HEK293 (cell line): Measurements from ENCODE around the gene ANKZF1.

Experiments used
- CTCF ChIA-PET: fragments of 350-600 bp; formaldehyde crosslinking; extraction: SDS; loops from one replicate; lab custom pipeline; 2021; ENCODE audit warnings: antibody characterized with exemption; lab: Yijun Ruan, JAX
- POLR2A ChIA-PET: fragments of 300-600 bp; formaldehyde crosslinking; extraction: SDS; loops from one replicate; lab custom pipeline; 2020; ENCODE audit warnings: antibody characterized with exemption, inconsistent platforms; lab: Yijun Ruan, JAX
- H3K27ac ChIP-seq: fragments of 200-500 bp; sonication (Bioruptor generic); 2 replicates; pipeline ENCODE4 v1.5.1; 2014; ENCODE audit warnings: low read depth, low read length, control low read depth, inconsistent platforms; ENCODE audit errors: extremely low read depth
- H3K36me3 ChIP-seq, 2 experiments: fragments of 200-500 bp in 1 of 2; sonication (Bioruptor generic) in 1 of 2; 1 replicate in 1 of 2; 2 replicates in 1 of 2; pipeline ENCODE4 v1.5.1; 2014 to 2017; ENCODE audit warnings: inconsistent platforms in 2 of 2, low read length in 2 of 2; ENCODE audit not compliant: control insufficient read depth in 2 of 2, insufficient read depth in 1 of 2
- H3K4me1 ChIP-seq: fragments of 200-500 bp; sonication (Bioruptor generic); 2 replicates; pipeline ENCODE4 v1.5.1; 2014; ENCODE audit warnings: mild to moderate bottlenecking, low read length, inconsistent platforms; ENCODE audit not compliant: control insufficient read depth, insufficient read depth
- H3K4me3 ChIP-seq: 2 replicates; pipeline ENCODE4 v1.5.1; 2011; ENCODE audit warnings: low read depth, mild to moderate bottlenecking, control low read depth, low read length, moderate library complexity
- H3K9me3 ChIP-seq: fragments of 200-500 bp; sonication (Bioruptor generic); 2 replicates; pipeline ENCODE4 v1.5.1; 2014; ENCODE audit warnings: low read depth, low read length, inconsistent platforms; ENCODE audit not compliant: control insufficient read depth, insufficient read depth
- BCL11B ChIP-seq: fragments of 450-650 bp; formaldehyde crosslinking; IDR thresholded peaks from 2 replicates; pipeline ENCODE4 v1.5.1; 2016; ENCODE audit warnings: low read depth, missing biosample characterization, missing genetic modification characterization
- KLF16 ChIP-seq: fragments of 450-650 bp; formaldehyde crosslinking; IDR thresholded peaks from 2 replicates; pipeline ENCODE4 v1.5.1; 2017; ENCODE audit warnings: missing biosample characterization, missing genetic modification characterization
- KLF9 ChIP-seq: fragments of 450-650 bp; formaldehyde crosslinking; IDR thresholded peaks from 2 replicates; pipeline ENCODE4 v1.5.1; 2016; ENCODE audit warnings: missing biosample characterization, missing genetic modification characterization, low read depth
- PRDM1 ChIP-seq: fragments of 450-650 bp; formaldehyde crosslinking; IDR thresholded peaks from 2 replicates; pipeline ENCODE4; 2016; ENCODE audit warnings: missing biosample characterization, missing genetic modification characterization
- SP7 ChIP-seq: fragments of 450-650 bp; formaldehyde crosslinking; IDR thresholded peaks from 2 replicates; pipeline ENCODE4 v1.5.1; 2016; ENCODE audit warnings: missing biosample characterization, missing genetic modification characterization
- TRIM28 ChIP-seq: IDR thresholded peaks from 2 replicates; pipeline ENCODE4 v1.6.1; 2011; ENCODE audit warnings: low read length, control low read depth, borderline replicate concordance
- WT1 ChIP-seq: fragments of 450-650 bp; formaldehyde crosslinking; IDR thresholded peaks from 2 replicates; pipeline ENCODE4 v1.5.1; 2016; ENCODE audit warnings: missing biosample characterization, missing genetic modification characterization
- ZBTB1 ChIP-seq: fragments of 450-650 bp; formaldehyde crosslinking; IDR thresholded peaks from 2 replicates; pipeline ENCODE4 v1.5.1; 2016; ENCODE audit warnings: missing biosample characterization, missing genetic modification characterization
- ZNF10 ChIP-seq: fragments of 450-650 bp; formaldehyde crosslinking; IDR thresholded peaks from 2 replicates; pipeline ENCODE4 v1.5.1; 2017; ENCODE audit warnings: missing biosample characterization, missing genetic modification characterization
- ZNF121 ChIP-seq: fragments of 450-650 bp; formaldehyde crosslinking; IDR thresholded peaks from 2 replicates; pipeline ENCODE4 v1.5.1; 2016; ENCODE audit warnings: missing biosample characterization, missing genetic modification characterization
- ZNF132 ChIP-seq: fragments of 450-650 bp; formaldehyde crosslinking; IDR thresholded peaks from 2 replicates; pipeline ENCODE4 v1.5.1; 2017; ENCODE audit warnings: missing biosample characterization, missing genetic modification characterization, borderline replicate concordance
- ZNF169 ChIP-seq: fragments of 450-650 bp; formaldehyde crosslinking; IDR thresholded peaks from 2 replicates; pipeline ENCODE4 v1.5.1; 2016; ENCODE audit warnings: missing biosample characterization, missing genetic modification characterization
- ZNF19 ChIP-seq: fragments of 450-650 bp; formaldehyde crosslinking; IDR thresholded peaks from 2 replicates; pipeline ENCODE4; 2016; ENCODE audit warnings: missing biosample characterization, missing genetic modification characterization, low read depth
- ZNF292 ChIP-seq: fragments of 450-650 bp; formaldehyde crosslinking; IDR thresholded peaks from 2 replicates; pipeline ENCODE4 v1.5.1; 2016; ENCODE audit warnings: low read depth, missing biosample characterization, missing genetic modification characterization, borderline replicate concordance
- ZNF354C ChIP-seq: fragments of 450-650 bp; formaldehyde crosslinking; IDR thresholded peaks from 2 replicates; pipeline ENCODE4 v1.5.1; 2016; ENCODE audit warnings: missing biosample characterization, missing genetic modification characterization, low read depth, borderline replicate concordance
- ZNF426 ChIP-seq: fragments of 450-650 bp; formaldehyde crosslinking; IDR thresholded peaks from 2 replicates; pipeline ENCODE4 v1.5.1; 2017; ENCODE audit warnings: missing biosample characterization, missing genetic modification characterization, mild to moderate bottlenecking, inconsistent platforms, moderate library complexity
- ZNF658 ChIP-seq: fragments of 450-650 bp; formaldehyde crosslinking; IDR thresholded peaks from 2 replicates; pipeline ENCODE4; 2016; ENCODE audit warnings: missing biosample characterization, missing genetic modification characterization
- ZNF660 ChIP-seq: fragments of 450-650 bp; IDR thresholded peaks from 2 replicates; pipeline ENCODE4 v1.5.1; 2018; ENCODE audit warnings: missing biosample characterization, mild to moderate bottlenecking, missing genetic modification characterization
- ZNF785 ChIP-seq: fragments of 450-650 bp; formaldehyde crosslinking; IDR thresholded peaks from 2 replicates; pipeline ENCODE4 v1.5.1; 2016; ENCODE audit warnings: missing biosample characterization, missing genetic modification characterization
- ZNF843 ChIP-seq: fragments of 450-650 bp; formaldehyde crosslinking; IDR thresholded peaks from 2 replicates; pipeline ENCODE4 v1.5.1; 2016; ENCODE audit warnings: missing biosample characterization, missing genetic modification characterization
- ZSCAN16 ChIP-seq: fragments of 450-650 bp; formaldehyde crosslinking; IDR thresholded peaks from 2 replicates; pipeline ENCODE4 v1.5.1; 2016; ENCODE audit warnings: missing biosample characterization, missing genetic modification characterization
- ZXDB ChIP-seq: fragments of 450-650 bp; formaldehyde crosslinking; IDR thresholded peaks from 2 replicates; pipeline ENCODE4 v1.5.1; 2016; ENCODE audit warnings: missing biosample characterization, missing genetic modification characterization
- TF ChIP-seq, protein P1 (sequence below): fragments of 450-650 bp; formaldehyde crosslinking; IDR thresholded peaks from 2 replicates; pipeline ENCODE4 v1.5.1; 2016; ENCODE audit warnings: missing biosample characterization, missing genetic modification characterization
- TF ChIP-seq, protein P2 (sequence below): fragments of 450-650 bp; formaldehyde crosslinking; IDR thresholded peaks from 2 replicates; pipeline ENCODE4 v1.5.1; 2016; ENCODE audit warnings: missing biosample characterization, missing genetic modification characterization, low read depth
- TF ChIP-seq, protein P3 (sequence below): fragments of 450-650 bp; formaldehyde crosslinking; IDR thresholded peaks from 2 replicates; pipeline ENCODE4 v1.5.1; 2016; ENCODE audit warnings: missing biosample characterization, missing genetic modification characterization

The ANKZF1 gene

DNA sequence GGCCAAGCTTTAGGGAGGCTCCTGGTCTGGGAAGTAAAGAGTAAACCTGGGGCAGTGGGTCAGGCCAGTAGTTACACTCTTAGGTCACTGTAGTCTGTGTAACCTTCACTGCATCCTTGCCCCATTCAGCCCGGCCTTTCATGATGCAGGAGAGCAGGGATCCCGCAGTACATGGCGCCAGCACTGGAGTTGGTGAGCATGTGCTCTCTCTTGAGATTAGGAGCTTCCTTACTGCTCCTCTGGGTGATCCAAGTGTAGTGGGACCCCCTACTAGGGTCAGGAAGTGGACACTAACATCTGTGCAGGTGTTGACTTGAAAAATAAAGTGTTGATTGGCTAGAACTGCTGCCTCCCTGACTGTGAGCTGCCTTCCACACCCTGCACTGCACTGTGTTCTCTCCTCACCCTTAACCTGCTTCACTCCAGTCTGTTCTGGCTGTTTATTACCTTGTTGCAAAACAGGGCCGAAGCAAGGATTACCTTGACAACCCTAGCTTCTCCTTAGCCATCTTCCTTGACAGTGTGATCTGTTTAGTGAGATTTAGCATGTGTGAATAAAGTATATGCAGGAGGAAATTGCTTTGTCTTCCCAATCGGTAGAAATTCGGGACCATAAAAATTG lies 46.3 kb upstream of the ANKZF1 start:
- no peak overlapping the region for H3K27ac ChIP-seq
- ChIA-PET CTCF (interaction anchor here (0.7 to 1.7 kb wide), 4 partner anchors 10 to 377 kb away, joined by 3 to 6 read pairs (median 3); no protein-coding TSS in a partner anchor), POLR2A (interaction anchor here (4.6 kb wide), 1 partner anchor 23 kb away, joined by 14 read pairs; the partner anchor contains the start of gene ZFAND2B)
- H3K9me3 ChIP-seq, result no peaks in the 10 kb centered on the region
- H3K4me1 ChIP-seq, result peaks cover 2% of the 10 kb centered on the region; the same call in 1 of the 2 replicates
- peaks cover 0 to 60% of the 10 kb centered on the region in 2 experiments; a peak in 2 of 3 replicates for H3K36me3 ChIP-seq
- H3K4me3 ChIP-seq, result no peak overlapping the region
- TF ChIP-seq, protein P1, sequence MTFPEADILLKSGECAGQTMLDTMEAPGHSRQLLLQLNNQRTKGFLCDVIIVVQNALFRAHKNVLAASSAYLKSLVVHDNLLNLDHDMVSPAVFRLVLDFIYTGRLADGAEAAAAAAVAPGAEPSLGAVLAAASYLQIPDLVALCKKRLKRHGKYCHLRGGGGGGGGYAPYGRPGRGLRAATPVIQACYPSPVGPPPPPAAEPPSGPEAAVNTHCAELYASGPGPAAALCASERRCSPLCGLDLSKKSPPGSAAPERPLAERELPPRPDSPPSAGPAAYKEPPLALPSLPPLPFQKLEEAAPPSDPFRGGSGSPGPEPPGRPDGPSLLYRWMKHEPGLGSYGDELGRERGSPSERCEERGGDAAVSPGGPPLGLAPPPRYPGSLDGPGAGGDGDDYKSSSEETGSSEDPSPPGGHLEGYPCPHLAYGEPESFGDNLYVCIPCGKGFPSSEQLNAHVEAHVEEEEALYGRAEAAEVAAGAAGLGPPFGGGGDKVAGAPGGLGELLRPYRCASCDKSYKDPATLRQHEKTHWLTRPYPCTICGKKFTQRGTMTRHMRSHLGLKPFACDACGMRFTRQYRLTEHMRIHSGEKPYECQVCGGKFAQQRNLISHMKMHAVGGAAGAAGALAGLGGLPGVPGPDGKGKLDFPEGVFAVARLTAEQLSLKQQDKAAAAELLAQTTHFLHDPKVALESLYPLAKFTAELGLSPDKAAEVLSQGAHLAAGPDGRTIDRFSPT, result no peak
- TF ChIP-seq ZNF843 (tag by site-specific recombination), result no peak
- no peak for TF ChIP-seq ZNF10 (tag by site-specific recombination)
- no peak for TF ChIP-seq ZNF132 (tag by site-specific recombination)
- TF ChIP-seq, protein P2, sequence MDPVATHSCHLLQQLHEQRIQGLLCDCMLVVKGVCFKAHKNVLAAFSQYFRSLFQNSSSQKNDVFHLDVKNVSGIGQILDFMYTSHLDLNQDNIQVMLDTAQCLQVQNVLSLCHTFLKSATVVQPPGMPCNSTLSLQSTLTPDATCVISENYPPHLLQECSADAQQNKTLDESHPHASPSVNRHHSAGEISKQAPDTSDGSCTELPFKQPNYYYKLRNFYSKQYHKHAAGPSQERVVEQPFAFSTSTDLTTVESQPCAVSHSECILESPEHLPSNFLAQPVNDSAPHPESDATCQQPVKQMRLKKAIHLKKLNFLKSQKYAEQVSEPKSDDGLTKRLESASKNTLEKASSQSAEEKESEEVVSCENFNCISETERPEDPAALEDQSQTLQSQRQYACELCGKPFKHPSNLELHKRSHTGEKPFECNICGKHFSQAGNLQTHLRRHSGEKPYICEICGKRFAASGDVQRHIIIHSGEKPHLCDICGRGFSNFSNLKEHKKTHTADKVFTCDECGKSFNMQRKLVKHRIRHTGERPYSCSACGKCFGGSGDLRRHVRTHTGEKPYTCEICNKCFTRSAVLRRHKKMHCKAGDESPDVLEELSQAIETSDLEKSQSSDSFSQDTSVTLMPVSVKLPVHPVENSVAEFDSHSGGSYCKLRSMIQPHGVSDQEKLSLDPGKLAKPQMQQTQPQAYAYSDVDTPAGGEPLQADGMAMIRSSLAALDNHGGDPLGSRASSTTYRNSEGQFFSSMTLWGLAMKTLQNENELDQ (tag by site-specific recombination), result no peak
- no peak for TF ChIP-seq ZNF426 (tag by site-specific recombination)
- TF ChIP-seq ZNF292 (tag by site-specific recombination), result no peak
- no peak for TF ChIP-seq ZNF354C

DNA sequence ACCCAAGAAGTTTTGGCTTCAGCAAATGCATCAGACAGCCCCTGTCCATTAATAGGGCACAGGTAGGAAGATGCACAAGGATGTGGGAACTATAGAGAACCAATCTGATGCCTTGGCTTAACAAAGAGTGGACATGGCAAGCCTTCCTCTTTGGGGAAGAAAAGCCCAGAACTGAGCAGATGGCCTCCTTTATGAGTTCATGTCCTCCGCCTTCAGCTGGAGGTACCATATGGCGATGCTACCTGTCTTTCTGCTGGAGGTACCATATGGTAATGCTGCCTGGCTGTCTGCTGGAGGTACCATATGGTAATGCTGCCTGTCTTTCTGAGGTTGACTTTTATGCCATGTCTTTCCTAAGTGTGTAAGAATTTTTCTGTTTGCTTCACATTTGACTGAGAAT lies 45.5 kb upstream of the ANKZF1 start:
- CTCF ChIA-PET, result interaction anchor here (0.9 kb wide), 1 partner anchor 9 kb away, joined by 4 read pairs; no protein-coding TSS in a partner anchor
- POLR2A ChIA-PET, result interaction anchor here (0.7 kb wide), 1 partner anchor 46 kb away, joined by 5 read pairs; no protein-coding TSS in a partner anchor
- peaks cover 0 to 60% of the 10 kb centered on the region in 2 experiments; a peak in 2 of 3 replicates for H3K36me3 ChIP-seq

More for the DNA sequence above, 45.5 kb upstream of the ANKZF1 start:
- Histone ChIP-seq H3K27ac (no peak overlapping the region), H3K4me1 (no peaks in the 10 kb centered on the region), H3K9me3 (no peaks in the 10 kb centered on the region), H3K4me3 (no peak overlapping the region)
- TF ChIP-seq ZNF785 (tag by site-specific recombination), result no peak
- no peak for TF ChIP-seq ZNF169 (tag by site-specific recombination)
- no peak for TF ChIP-seq BCL11B (tag by site-specific recombination)
- TF ChIP-seq ZNF660 (tag by site-specific recombination), result no peak
- no peak for TF ChIP-seq TRIM28
- no peak for TF ChIP-seq ZNF292 (tag by site-specific recombination)
- TF ChIP-seq ZNF19, result no peak
- no peak for TF ChIP-seq KLF9
- TF ChIP-seq WT1 (tag by site-specific recombination), result no peak
- TF ChIP-seq PRDM1 (tag by site-specific recombination), result no peak
- no peak for TF ChIP-seq KLF16
- TF ChIP-seq, protein P3, sequence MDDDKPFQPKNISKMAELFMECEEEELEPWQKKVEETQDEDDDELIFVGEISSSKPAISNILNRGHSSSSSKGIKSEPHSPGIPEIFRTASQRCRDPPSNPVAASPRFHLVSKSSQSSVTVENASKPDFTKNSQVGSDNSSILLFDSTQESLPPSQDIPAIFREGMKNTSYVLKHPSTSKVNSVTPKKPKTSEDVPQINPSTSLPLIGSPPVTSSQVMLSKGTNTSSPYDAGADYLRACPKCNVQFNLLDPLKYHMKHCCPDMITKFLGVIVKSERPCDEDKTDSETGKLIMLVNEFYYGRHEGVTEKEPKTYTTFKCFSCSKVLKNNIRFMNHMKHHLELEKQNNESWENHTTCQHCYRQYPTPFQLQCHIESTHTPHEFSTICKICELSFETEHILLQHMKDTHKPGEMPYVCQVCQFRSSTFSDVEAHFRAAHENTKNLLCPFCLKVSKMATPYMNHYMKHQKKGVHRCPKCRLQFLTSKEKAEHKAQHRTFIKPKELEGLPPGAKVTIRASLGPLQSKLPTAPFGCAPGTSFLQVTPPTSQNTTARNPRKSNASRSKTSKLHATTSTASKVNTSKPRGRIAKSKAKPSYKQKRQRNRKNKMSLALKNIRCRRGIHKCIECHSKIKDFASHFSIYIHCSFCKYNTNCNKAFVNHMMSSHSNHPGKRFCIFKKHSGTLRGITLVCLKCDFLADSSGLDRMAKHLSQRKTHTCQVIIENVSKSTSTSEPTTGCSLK (tag by site-specific recombination), result no peak
- no peak for TF ChIP-seq ZNF121 (tag by site-specific recombination)
- TF ChIP-seq ZSCAN16 (tag by site-specific recombination), result no peak
- TF ChIP-seq SP7 (tag by site-specific recombination), result no peak
- no peak for TF ChIP-seq ZNF658 (tag by site-specific recombination)
- TF ChIP-seq ZBTB1 (tag by site-specific recombination), result no peak
- no peak for TF ChIP-seq ZXDB (tag by site-specific recombination)
